Measurements from ENCODE around the gene ISYNA1. TPM values are rescaled to one million over a fixed set of nuclear protein-coding genes. Genes with fewer than 3 reads are reported as not detected.

ISYNA1 gene
- total and polyA plus RNA-seq, 2 donors (not counting 1 experiment from before 2014, with no cell fraction given): 22.6 to 28.3 TPM

DNA sequence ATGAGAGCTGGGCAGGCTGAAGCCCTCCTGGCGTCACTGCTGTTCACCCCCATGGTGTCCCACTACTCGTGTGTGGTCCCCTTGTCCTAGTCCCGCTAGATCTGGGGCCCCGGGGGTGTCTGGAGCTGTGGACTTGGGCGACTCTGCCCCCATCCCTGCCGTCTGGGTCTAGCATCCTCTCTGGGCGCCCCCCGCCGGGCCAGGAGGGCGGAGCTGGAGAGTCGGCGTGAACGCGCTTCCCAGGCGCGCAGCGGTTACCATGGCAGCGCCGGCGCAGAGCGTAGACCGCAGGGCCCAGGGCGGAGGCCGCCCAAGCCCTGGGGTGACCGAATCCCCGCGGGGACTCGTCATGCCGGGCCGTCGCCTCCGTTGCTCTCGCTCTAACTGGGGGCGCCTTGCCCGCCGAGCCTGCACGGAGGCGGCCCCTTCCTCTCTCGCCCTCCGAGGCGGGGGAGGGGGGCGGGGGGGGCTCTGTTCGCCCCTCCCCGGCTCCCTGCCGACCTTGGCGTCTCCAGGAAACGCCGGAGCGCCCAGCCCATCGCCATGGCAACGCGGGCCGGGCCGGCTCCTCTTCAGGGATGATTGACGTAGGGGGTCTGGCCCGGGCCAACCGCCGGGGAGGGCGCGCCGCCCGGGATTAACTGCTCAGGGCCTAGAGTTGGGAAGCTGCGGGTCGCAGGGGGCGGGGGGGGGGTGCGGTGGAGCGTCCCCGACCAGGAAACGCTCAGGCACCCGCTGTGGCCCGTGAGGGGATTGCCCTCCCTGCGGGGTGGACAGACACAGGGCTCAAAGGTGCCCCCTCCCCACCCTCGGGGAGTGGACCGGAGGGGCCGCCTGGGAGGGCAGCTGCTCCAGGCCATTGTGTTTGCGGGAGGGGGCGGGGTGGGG, 8.9 kb downstream of the ISYNA1 start:
- peak overlapping the region in 4 of 5 experiments; percentile 54 to 61 (median 58) for H3K4me3 ChIP-seq (ENCODE audit: control extremely low read depth in 1 of 5, extremely low read depth in 1 of 5, insufficient read depth in 1 of 5, low read depth in 2 of 5, low read length in 4 of 5)
- CTCF ChIA-PET: interaction anchor here (1.0 to 1.4 kb wide), 2 partner anchors 10 to 32 kb away, joined by 3 to 5 read pairs; partner anchors contain the start of gene SSBP4
- no peaks in the 10 kb centered on the region for H3K36me3 ChIP-seq (replicated peaks in 1 of 2; ENCODE audit: control extremely low read depth in 1 of 2, control insufficient read depth in 1 of 2, extremely low read depth in 1 of 2, insufficient read depth in 2 of 2, low read length in 1 of 2)
- peak overlapping the region; percentile 78 for H3K4me3 Mint-ChIP-seq
- ATAC-seq (ENCODE audit: low read depth) (peak; percentile 81), DNase-seq (peak; percentile 96)
- H3K27me3 ChIP-seq (replicated peaks in 1 of 4; ENCODE audit: control extremely low read depth in 1 of 4, control insufficient read depth in 3 of 4, insufficient read depth in 4 of 4, low read length in 3 of 4): no peaks in the 10 kb centered on the region
- no peaks in the 10 kb centered on the region for H3K9me3 Mint-ChIP-seq (ENCODE audit: insufficient read depth)
- peak overlapping the region; percentile 89 for H3K4me2 ChIP-seq (replicated peaks; ENCODE audit: low read depth, low read length, poor library complexity, severe bottlenecking)
- peak overlapping the region; percentile 86 for H3K27ac Mint-ChIP-seq
- peak overlapping the region; percentile 69 for H3K9ac ChIP-seq (ENCODE audit: low read length)
- no peaks in the 10 kb centered on the region for H3K27me3 Mint-ChIP-seq
- H3K9me3 ChIP-seq (ENCODE audit: control extremely low read depth in 1 of 3, control insufficient read depth in 2 of 3, insufficient read depth in 1 of 3, low read length in 2 of 3): no peaks in the 10 kb centered on the region
- H2AFZ ChIP-seq (ENCODE audit: insufficient read depth, low read depth, low read length, poor library complexity, severe bottlenecking): peak overlapping the region; percentile 42
- H4K20me1 ChIP-seq (ENCODE audit: control insufficient read depth, insufficient read depth, low read length, poor library complexity, severe bottlenecking): peaks cover 8% of the 10 kb centered on the region
- POLR2A ChIA-PET: interaction anchor here (0.6 to 2.1 kb wide), 8 partner anchors 9 to 570 kb away, joined by 3 to 15 read pairs (median 4); partner anchors contain the start of genes MPV17L2 and SSBP4
- H3K79me2 ChIP-seq (ENCODE audit: control insufficient read depth, insufficient read depth, low read length): peaks cover 10% of the 10 kb centered on the region
- H3K4me1 Mint-ChIP-seq: peaks cover 21% of the 10 kb centered on the region
- H3K27ac ChIP-seq (ENCODE audit: low read length in 2 of 2): peak overlapping the region; percentile 85 to 89
- H3K4me1 ChIP-seq (ENCODE audit: control insufficient read depth in 2 of 2, insufficient read depth in 2 of 2, low read length in 2 of 2): peaks cover 24 to 39% of the 10 kb centered on the region in 2 donors
- TF ChIP-seq, protein P1, sequence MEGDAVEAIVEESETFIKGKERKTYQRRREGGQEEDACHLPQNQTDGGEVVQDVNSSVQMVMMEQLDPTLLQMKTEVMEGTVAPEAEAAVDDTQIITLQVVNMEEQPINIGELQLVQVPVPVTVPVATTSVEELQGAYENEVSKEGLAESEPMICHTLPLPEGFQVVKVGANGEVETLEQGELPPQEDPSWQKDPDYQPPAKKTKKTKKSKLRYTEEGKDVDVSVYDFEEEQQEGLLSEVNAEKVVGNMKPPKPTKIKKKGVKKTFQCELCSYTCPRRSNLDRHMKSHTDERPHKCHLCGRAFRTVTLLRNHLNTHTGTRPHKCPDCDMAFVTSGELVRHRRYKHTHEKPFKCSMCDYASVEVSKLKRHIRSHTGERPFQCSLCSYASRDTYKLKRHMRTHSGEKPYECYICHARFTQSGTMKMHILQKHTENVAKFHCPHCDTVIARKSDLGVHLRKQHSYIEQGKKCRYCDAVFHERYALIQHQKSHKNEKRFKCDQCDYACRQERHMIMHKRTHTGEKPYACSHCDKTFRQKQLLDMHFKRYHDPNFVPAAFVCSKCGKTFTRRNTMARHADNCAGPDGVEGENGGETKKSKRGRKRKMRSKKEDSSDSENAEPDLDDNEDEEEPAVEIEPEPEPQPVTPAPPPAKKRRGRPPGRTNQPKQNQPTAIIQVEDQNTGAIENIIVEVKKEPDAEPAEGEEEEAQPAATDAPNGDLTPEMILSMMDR (IDR thresholded peaks at IDR 0.05): no peak
- TF ChIP-seq EZH2 (IDR thresholded peaks at IDR 0.05; ENCODE audit: borderline replicate concordance, insufficient read depth, low read depth, low read length, poor library complexity, severe bottlenecking): no peak
- intact Hi-C loops (cut with micrococcal nuclease): loop anchor here (1.0 kb wide), 3 partner anchors 8 to 490 kb away; partner anchors contain the start of genes COPE, DDX49 and SSBP4
- 1% methylated on average over 67 of the region's 77 CpGs for WGBS (ENCODE audit: insufficient coverage)
